ENCODE results near the gene NXPH3. TPM values are rescaled to one million over a fixed set of nuclear protein-coding genes. Genes with fewer than 3 reads are reported as not detected.

The NXPH3 gene
- total and polyA plus RNA-seq, 2 of the 13 experiments (the other 11 are each of a cell fraction or from before 2014, with no cell fraction given) = 0.04 to 0.58 TPM

DNA sequence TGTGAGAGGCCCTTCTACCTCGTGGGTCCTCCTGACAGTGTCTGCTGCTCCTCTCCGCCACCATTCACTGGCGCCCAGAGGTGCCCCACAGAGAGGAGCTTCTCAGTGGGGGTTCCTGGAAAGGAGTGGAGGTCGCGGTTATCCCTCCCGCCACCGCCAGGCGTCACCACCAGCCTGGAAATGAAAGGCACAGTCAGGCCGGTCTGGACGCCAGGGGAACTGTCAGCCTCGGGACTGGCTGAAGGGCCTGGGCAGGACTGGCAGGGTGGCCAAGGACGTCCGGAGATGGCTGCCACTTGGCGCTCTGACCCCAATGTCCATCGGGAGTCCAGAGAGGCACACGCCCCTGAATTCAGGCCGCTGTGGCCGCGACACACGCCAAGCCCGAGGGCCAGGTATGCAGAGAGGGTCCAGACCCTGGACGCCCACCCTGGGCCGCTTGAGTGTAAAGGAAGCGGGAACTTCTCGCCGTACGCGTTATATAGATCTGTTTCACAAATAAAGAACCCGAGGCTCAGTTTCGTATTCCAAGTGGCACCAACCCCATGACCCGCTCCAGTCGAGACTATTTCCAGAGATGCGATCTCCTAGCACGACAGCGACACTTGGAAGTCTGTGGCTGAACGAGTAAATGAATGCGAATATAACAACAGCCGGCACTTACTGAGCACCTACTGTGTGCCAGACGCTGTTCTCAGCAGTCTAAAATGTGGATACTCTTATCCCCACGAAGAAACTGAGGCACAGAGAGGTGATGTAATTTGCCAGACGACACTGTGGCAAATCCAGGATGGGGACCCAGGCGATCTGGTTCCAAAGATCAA is 7.6 kb upstream of the NXPH3 start (continued):
- TF ChIP-seq CEBPG (CRISPR knock-in tag; IDR thresholded peaks at IDR 0.05) = no peak
- TF ChIP-seq HNRNPL (IDR thresholded peaks at IDR 0.05; ENCODE audit: low read depth, low read length) = peak; percentile 99
- TF ChIP-seq CSRNP1 (CRISPR knock-in tag; IDR thresholded peaks at IDR 0.05) = peak; percentile 63; the same call in 1 of the 2 replicates
- TF ChIP-seq KLF16 (CRISPR knock-in tag; IDR thresholded peaks at IDR 0.05) = peak in 1 of 2 experiments; percentile 56; a peak in 1 of 4 replicates
- TF ChIP-seq NKX3-1 (CRISPR knock-in tag; IDR thresholded peaks at IDR 0.05) = no peak
- TF ChIP-seq, protein P1, sequence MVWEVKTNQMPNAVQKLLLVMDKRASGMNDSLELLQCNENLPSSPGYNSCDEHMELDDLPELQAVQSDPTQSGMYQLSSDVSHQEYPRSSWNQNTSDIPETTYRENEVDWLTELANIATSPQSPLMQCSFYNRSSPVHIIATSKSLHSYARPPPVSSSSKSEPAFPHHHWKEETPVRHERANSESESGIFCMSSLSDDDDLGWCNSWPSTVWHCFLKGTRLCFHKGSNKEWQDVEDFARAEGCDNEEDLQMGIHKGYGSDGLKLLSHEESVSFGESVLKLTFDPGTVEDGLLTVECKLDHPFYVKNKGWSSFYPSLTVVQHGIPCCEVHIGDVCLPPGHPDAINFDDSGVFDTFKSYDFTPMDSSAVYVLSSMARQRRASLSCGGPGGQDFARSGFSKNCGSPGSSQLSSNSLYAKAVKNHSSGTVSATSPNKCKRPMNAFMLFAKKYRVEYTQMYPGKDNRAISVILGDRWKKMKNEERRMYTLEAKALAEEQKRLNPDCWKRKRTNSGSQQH (CRISPR knock-in tag; IDR thresholded peaks at IDR 0.05; ENCODE audit: low read depth) = 0 out of 2 replicates have a peak, but pooled peaks have one; percentile 39
- TF ChIP-seq ZNF205 (CRISPR knock-in tag; IDR thresholded peaks at IDR 0.05) = peak; percentile 80
- TF ChIP-seq, protein P2, sequence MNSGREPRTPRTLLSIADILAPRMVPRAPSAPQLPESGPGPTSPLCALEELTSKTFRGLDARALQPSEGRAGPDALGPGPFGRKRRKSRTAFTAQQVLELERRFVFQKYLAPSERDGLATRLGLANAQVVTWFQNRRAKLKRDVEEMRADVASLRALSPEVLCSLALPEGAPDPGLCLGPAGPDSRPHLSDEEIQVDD (CRISPR knock-in tag; IDR thresholded peaks at IDR 0.05; ENCODE audit: borderline replicate concordance) = no peak
- TF ChIP-seq POLR2AphosphoS2 (IDR thresholded peaks at IDR 0.05; ENCODE audit: low read depth, low read length) = no peak
- no peak for TF ChIP-seq ZNF713 (CRISPR knock-in tag; IDR thresholded peaks at IDR 0.05)
- TF ChIP-seq ZNF704 (CRISPR knock-in tag; IDR thresholded peaks at IDR 0.05; ENCODE audit: borderline replicate concordance) = 0 out of 2 replicates have a peak, but pooled peaks have one; percentile 45
- peak; percentile 69; the same call in 1 of the 2 replicates for TF ChIP-seq ZNF337 (CRISPR knock-in tag; IDR thresholded peaks at IDR 0.05; ENCODE audit: borderline replicate concordance, low read depth)
- no peak for TF ChIP-seq ZC3H13 (CRISPR knock-in tag; IDR thresholded peaks at IDR 0.05)
- TF ChIP-seq, protein P3, sequence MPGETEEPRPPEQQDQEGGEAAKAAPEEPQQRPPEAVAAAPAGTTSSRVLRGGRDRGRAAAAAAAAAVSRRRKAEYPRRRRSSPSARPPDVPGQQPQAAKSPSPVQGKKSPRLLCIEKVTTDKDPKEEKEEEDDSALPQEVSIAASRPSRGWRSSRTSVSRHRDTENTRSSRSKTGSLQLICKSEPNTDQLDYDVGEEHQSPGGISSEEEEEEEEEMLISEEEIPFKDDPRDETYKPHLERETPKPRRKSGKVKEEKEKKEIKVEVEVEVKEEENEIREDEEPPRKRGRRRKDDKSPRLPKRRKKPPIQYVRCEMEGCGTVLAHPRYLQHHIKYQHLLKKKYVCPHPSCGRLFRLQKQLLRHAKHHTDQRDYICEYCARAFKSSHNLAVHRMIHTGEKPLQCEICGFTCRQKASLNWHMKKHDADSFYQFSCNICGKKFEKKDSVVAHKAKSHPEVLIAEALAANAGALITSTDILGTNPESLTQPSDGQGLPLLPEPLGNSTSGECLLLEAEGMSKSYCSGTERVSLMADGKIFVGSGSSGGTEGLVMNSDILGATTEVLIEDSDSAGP (CRISPR knock-in tag; IDR thresholded peaks at IDR 0.05; ENCODE audit: borderline replicate concordance) = peak; percentile 88
- no peak for TF ChIP-seq LCORL (IDR thresholded peaks at IDR 0.05)
- peak; percentile 83 for TF ChIP-seq LCORL (CRISPR knock-in tag; IDR thresholded peaks at IDR 0.05)
- TF ChIP-seq ZFP37 (CRISPR knock-in tag; IDR thresholded peaks at IDR 0.05; ENCODE audit: borderline replicate concordance) = no peak
- no peak for TF ChIP-seq HOXA9 (CRISPR knock-in tag; IDR thresholded peaks at IDR 0.05; ENCODE audit: borderline replicate concordance)
- TF ChIP-seq, protein P4, sequence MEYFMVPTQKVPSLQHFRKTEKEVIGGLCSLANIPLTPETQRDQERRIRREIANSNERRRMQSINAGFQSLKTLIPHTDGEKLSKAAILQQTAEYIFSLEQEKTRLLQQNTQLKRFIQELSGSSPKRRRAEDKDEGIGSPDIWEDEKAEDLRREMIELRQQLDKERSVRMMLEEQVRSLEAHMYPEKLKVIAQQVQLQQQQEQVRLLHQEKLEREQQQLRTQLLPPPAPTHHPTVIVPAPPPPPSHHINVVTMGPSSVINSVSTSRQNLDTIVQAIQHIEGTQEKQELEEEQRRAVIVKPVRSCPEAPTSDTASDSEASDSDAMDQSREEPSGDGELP (IDR thresholded peaks at IDR 0.05; ENCODE audit: borderline replicate concordance, low read depth) = peak; percentile 46; the same call in 1 of the 2 replicates
- no peak for TF ChIP-seq KLF12 (CRISPR knock-in tag; IDR thresholded peaks at IDR 0.05; ENCODE audit: borderline replicate concordance)
- peak; percentile 8; the same call in 1 of the 2 replicates for TF ChIP-seq NR2F2 (IDR thresholded peaks at IDR 0.05; ENCODE audit: borderline replicate concordance, low read depth)
- no peak for TF ChIP-seq ATRX (CRISPR knock-in tag; IDR thresholded peaks at IDR 0.05; ENCODE audit: borderline replicate concordance)

Measured in HepG2 (cell line).